Endothelial cell of umbilical vein (primary cell): Measurements from ENCODE around the gene RRAGB. TPM values are rescaled to one million over a fixed set of nuclear protein-coding genes. Genes with fewer than 3 reads are reported as not detected.

Experiments used
- BruUV-seq: library from RNA; stranded (reverse); fragments of 400-500 nt; replicated peaks from 2 replicates; lab custom pipeline; 2021; lab: Mats Ljungman, UMichigan
- CTCF ChIA-PET: fragments of 300-600, 350-600 bp; sonication (Branson Sonifier 250); formaldehyde crosslinking; loops from one replicate; lab custom pipeline; 2021; ENCODE audit warnings: antibody characterized with exemption, inconsistent platforms; lab: Charles Lee
- POLR2A ChIA-PET: fragments of 300-600, 350-600 bp; sonication (Branson Sonifier 250); formaldehyde crosslinking; loops from one replicate; lab custom pipeline; 2021; ENCODE audit warnings: antibody characterized with exemption, inconsistent platforms; lab: Charles Lee
- DNase-seq: peaks from one replicate; pipeline ENCODE4 v3.0.0-alpha.2; 2011; ENCODE audit warnings: low read depth, low spot score
- FAIRE-seq: peaks from 2 replicates; lab custom pipeline; 2011; peaks lifted over from hg19 to GRCh38; lab: Jason Lieb, UNC
- H2AFZ ChIP-seq: 2 replicates; pipeline ENCODE4 v1.6.0; 2012; ENCODE audit warnings: low read depth, low read length, control low read depth, inconsistent platforms
- H3K27ac ChIP-seq: 2 replicates; pipeline ENCODE4 v1.5.1; 2011; ENCODE audit warnings: low read depth, mild to moderate bottlenecking, control low read depth, low read length, moderate library complexity; ENCODE audit not compliant: insufficient read depth
- H3K27me3 ChIP-seq, 2 experiments: 2 replicates each; pipeline versions ENCODE4 v1.6.0 to v1.6.1; 2011; ENCODE audit warnings: low read length in 2 of 2, mixed read lengths in 1 of 2; ENCODE audit not compliant: control insufficient read depth in 2 of 2, insufficient read depth in 2 of 2
- H3K36me3 ChIP-seq, 2 experiments: 2 replicates in 1 of 2; 3 replicates in 1 of 2; pipeline ENCODE4 v1.5.1; 2011; ENCODE audit warnings: low read length in 2 of 2, mild to moderate bottlenecking in 1 of 2, moderate library complexity in 1 of 2; ENCODE audit not compliant: control insufficient read depth in 2 of 2, insufficient read depth in 2 of 2; ENCODE audit errors: extremely low read depth in 1 of 2
- H3K4me1 ChIP-seq: 3 replicates; pipeline ENCODE4 v1.5.1; 2011; ENCODE audit warnings: mild to moderate bottlenecking, low read length; ENCODE audit not compliant: control insufficient read depth, insufficient read depth; ENCODE audit errors: extremely low read depth
- H3K4me2 ChIP-seq: 2 replicates; pipeline ENCODE4 v1.6.1; 2011; ENCODE audit warnings: low read length, control low read depth, mixed read lengths; ENCODE audit not compliant: insufficient read depth
- H3K4me3 ChIP-seq, 3 experiments: fragments of 200-600 bp in 1 of 3; sonication (generic), shearing (Covaris generic) in 1 of 3; replicated peaks in 1 of 3; 2 replicates each; pipeline ENCODE4 v1.5.1; 2011 to 2016; ENCODE audit warnings: control low read depth in 3 of 3, low read length in 3 of 3, mild to moderate bottlenecking in 2 of 3, inconsistent platforms in 1 of 3, low read depth in 1 of 3, moderate library complexity in 1 of 3; ENCODE audit not compliant: insufficient read depth in 1 of 3
- H3K79me2 ChIP-seq: 2 replicates; pipeline ENCODE4 v1.6.0; 2012; ENCODE audit warnings: low read length, inconsistent platforms; ENCODE audit not compliant: control insufficient read depth, insufficient read depth
- H3K9ac ChIP-seq: replicated peaks from 2 replicates; pipeline ENCODE3; 2011; ENCODE audit warnings: low read length, control low read depth; ENCODE audit not compliant: insufficient read depth; ENCODE audit errors: extremely low read depth
- H3K9me1 ChIP-seq: replicated peaks from 3 replicates; pipeline ENCODE4 v1.6.0; 2011; ENCODE audit warnings: mild to moderate bottlenecking, low read length; ENCODE audit not compliant: control insufficient read depth, insufficient read depth; ENCODE audit errors: extremely low read depth
- H3K9me3 ChIP-seq: replicated peaks from 2 replicates; pipeline ENCODE4 v1.5.1; 2012; ENCODE audit warnings: low read length, inconsistent platforms; ENCODE audit not compliant: control insufficient read depth, insufficient read depth
- H4K20me1 ChIP-seq: replicated peaks from 2 replicates; pipeline ENCODE3; 2011; ENCODE audit warnings: mild to moderate bottlenecking, low read length; ENCODE audit not compliant: control insufficient read depth, insufficient read depth; ENCODE audit errors: extremely low read depth
- EZH2 ChIP-seq: IDR thresholded peaks from 2 replicates; pipeline ENCODE4 v1.6.1; 2012; ENCODE audit warnings: borderline replicate concordance, low read depth, mild to moderate bottlenecking, moderate library complexity, low read length, inconsistent platforms; ENCODE audit not compliant: severe bottlenecking
- FOS ChIP-seq: IDR thresholded peaks from 2 replicates; pipeline ENCODE4 v1.6.1; 2011; ENCODE audit warnings: mild to moderate bottlenecking, low read length, moderate library complexity, borderline replicate concordance; ENCODE audit not compliant: insufficient read depth
- GATA2 ChIP-seq: IDR thresholded peaks from 2 replicates; pipeline ENCODE4 v1.7.0; 2011; ENCODE audit warnings: low read depth, mild to moderate bottlenecking, moderate library complexity, mixed read lengths, low read length; ENCODE audit not compliant: insufficient read length, insufficient read depth
- JUN ChIP-seq: IDR thresholded peaks from 2 replicates; pipeline ENCODE4 v1.6.1; 2011; ENCODE audit warnings: borderline replicate concordance, low read depth; ENCODE audit not compliant: insufficient read length, insufficient read depth
- MYC ChIP-seq: IDR thresholded peaks from one replicate; pipeline ENCODE4 v1.6.1; 2011; ENCODE audit warnings: mild to moderate bottlenecking, low read depth, low read length
- POLR2A ChIP-seq: IDR thresholded peaks from 2 replicates; pipeline ENCODE4 v1.6.1; 2012; ENCODE audit warnings: low read depth, mild to moderate bottlenecking, control low read depth, low read length
- POLR2AphosphoS5 ChIP-seq: IDR thresholded peaks from 2 replicates; pipeline ENCODE4 v1.6.1; 2012; ENCODE audit warnings: low read depth, mild to moderate bottlenecking, control low read depth, low read length, moderate library complexity; ENCODE audit not compliant: insufficient read depth
- dilution Hi-C: fragments of 300-500 bp; cut with MboI; formaldehyde crosslinking; loops from one replicate; pipeline ENCODE4 v1.15.0; 2019; ENCODE audit warnings: low sequenced_read_pairs; ENCODE audit not compliant: extremely low pct_ligation_motif_present
- intact Hi-C: fragments of 100-400 bp; cut with micrococcal nuclease; formaldehyde crosslinking; loops from one replicate; pipeline ENCODE4 v1.10.0; 2022
- polyA plus RNA-seq, 4 experiments: library from polyadenylated mRNA; depleted of rRNA in 3 of 4; stranded (reverse) in 3 of 4; unstranded in 1 of 4; fragments of >200 nt; gene quantifications; 2 replicates each; pipeline versions ENCODE4 v1.2.1 to v1.2.3, GENCODE V29; 2011 to 2012; ENCODE audit warnings: missing spikeins in 1 of 4
- total RNA-seq: library from RNA; stranded (reverse); gene quantifications from 2 replicates; pipeline ENCODE4 v1.2.3, GENCODE V29; 2021
- TF ChIP-seq, protein P1 (sequence below), 2 donors: IDR thresholded peaks; 1 replicate in 1 of 2; 2 replicates in 1 of 2; pipeline ENCODE4 v1.5.1; 2011; ENCODE audit warnings: low read length in 2 of 2, mild to moderate bottlenecking in 2 of 2, moderate library complexity in 2 of 2, control low read depth in 1 of 2, inconsistent platforms in 1 of 2, low read depth in 1 of 2; ENCODE audit not compliant: insufficient read depth in 1 of 2; ENCODE audit errors: extremely low read depth in 1 of 2
- TF ChIP-seq, protein P2 (sequence below): IDR thresholded peaks from 2 replicates; pipeline ENCODE4 v1.6.1; 2011; ENCODE audit not compliant: insufficient read depth, insufficient read length

RRAGB gene
- total and polyA plus RNA-seq, 2 donors (not counting 3 experiments of a cell fraction or from before 2014, with no cell fraction given): 14.3 to 18.0 TPM

GRCh38 chrX:55731826-55732225 lies 14.3 kb downstream of the RRAGB start:
- H3K9me1 ChIP-seq: no peaks in the 10 kb centered on the region
- FAIRE-seq: no peak
- dilution Hi-C loops: no loop called here
- no peak overlapping the region for H3K4me2 ChIP-seq
- BruUV-seq: no TSS peak
- H3K79me2 ChIP-seq: no peaks in the 10 kb centered on the region
- no peak overlapping the region for H2AFZ ChIP-seq
- H3K36me3 ChIP-seq: peaks cover 3% of the 10 kb centered on the region in 2 experiments
- CTCF ChIA-PET: no interaction called here
- DNase-seq: no peak
- H3K4me3 ChIP-seq: no peak overlapping the region
- POLR2A ChIA-PET: no interaction called here
- H3K9ac ChIP-seq: no peak overlapping the region
- no peaks in the 10 kb centered on the region for H3K27me3 ChIP-seq
- H3K9me3 ChIP-seq: no peaks in the 10 kb centered on the region
- H3K27ac ChIP-seq: no peak overlapping the region
- H4K20me1 ChIP-seq: no peaks in the 10 kb centered on the region
- intact Hi-C loops: no loop called here
- TF ChIP-seq POLR2AphosphoS5: no peak
- TF ChIP-seq GATA2: no peak
- TF ChIP-seq, protein P1, sequence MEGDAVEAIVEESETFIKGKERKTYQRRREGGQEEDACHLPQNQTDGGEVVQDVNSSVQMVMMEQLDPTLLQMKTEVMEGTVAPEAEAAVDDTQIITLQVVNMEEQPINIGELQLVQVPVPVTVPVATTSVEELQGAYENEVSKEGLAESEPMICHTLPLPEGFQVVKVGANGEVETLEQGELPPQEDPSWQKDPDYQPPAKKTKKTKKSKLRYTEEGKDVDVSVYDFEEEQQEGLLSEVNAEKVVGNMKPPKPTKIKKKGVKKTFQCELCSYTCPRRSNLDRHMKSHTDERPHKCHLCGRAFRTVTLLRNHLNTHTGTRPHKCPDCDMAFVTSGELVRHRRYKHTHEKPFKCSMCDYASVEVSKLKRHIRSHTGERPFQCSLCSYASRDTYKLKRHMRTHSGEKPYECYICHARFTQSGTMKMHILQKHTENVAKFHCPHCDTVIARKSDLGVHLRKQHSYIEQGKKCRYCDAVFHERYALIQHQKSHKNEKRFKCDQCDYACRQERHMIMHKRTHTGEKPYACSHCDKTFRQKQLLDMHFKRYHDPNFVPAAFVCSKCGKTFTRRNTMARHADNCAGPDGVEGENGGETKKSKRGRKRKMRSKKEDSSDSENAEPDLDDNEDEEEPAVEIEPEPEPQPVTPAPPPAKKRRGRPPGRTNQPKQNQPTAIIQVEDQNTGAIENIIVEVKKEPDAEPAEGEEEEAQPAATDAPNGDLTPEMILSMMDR (IDR thresholded peaks at IDR 0.05; ENCODE audit: extremely low read depth in 1 of 2, insufficient read depth in 1 of 2, low read depth in 1 of 2, low read length in 2 of 2): no peak
- no peak for TF ChIP-seq MYC
- TF ChIP-seq POLR2A: no peak
- no peak for TF ChIP-seq JUN
- no peak for TF ChIP-seq FOS
- no peak for TF ChIP-seq EZH2
- TF ChIP-seq, protein P2, sequence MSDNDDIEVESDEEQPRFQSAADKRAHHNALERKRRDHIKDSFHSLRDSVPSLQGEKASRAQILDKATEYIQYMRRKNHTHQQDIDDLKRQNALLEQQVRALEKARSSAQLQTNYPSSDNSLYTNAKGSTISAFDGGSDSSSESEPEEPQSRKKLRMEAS: no peak
- H3K4me1 ChIP-seq: no peaks in the 10 kb centered on the region
